Mucosa of stomach (tissue), 1 donor: Measurements from ENCODE around the gene EFNB1.

ENCODE experiments used
- H3K27me3 ChIP-seq: one replicate; pipeline ENCODE4 v1.7.0; 2013; ENCODE audit warnings: mild to moderate bottlenecking, low read length; ENCODE audit not compliant: control insufficient read depth, insufficient read depth
- H3K36me3 ChIP-seq: one replicate; pipeline ENCODE4 v1.7.0; 2013; ENCODE audit warnings: low read length; ENCODE audit not compliant: control insufficient read depth, insufficient read depth
- H3K4me1 ChIP-seq: one replicate; pipeline ENCODE4 v1.7.0; 2013; ENCODE audit warnings: mild to moderate bottlenecking, low read length; ENCODE audit not compliant: control insufficient read depth, insufficient read depth
- H3K4me3 ChIP-seq: one replicate; pipeline ENCODE4 v1.7.0; 2013; ENCODE audit warnings: low read length
- H3K9ac ChIP-seq: one replicate; pipeline ENCODE4 v1.7.0; 2013; ENCODE audit warnings: mild to moderate bottlenecking, low read length, moderate library complexity
- H3K9me3 ChIP-seq: one replicate; pipeline ENCODE4 v1.7.0; 2013; ENCODE audit warnings: mild to moderate bottlenecking, low read length, moderate library complexity; ENCODE audit not compliant: control insufficient read depth
- donor health status: Pancreatic carcinoma.

EFNB1 gene

DNA sequence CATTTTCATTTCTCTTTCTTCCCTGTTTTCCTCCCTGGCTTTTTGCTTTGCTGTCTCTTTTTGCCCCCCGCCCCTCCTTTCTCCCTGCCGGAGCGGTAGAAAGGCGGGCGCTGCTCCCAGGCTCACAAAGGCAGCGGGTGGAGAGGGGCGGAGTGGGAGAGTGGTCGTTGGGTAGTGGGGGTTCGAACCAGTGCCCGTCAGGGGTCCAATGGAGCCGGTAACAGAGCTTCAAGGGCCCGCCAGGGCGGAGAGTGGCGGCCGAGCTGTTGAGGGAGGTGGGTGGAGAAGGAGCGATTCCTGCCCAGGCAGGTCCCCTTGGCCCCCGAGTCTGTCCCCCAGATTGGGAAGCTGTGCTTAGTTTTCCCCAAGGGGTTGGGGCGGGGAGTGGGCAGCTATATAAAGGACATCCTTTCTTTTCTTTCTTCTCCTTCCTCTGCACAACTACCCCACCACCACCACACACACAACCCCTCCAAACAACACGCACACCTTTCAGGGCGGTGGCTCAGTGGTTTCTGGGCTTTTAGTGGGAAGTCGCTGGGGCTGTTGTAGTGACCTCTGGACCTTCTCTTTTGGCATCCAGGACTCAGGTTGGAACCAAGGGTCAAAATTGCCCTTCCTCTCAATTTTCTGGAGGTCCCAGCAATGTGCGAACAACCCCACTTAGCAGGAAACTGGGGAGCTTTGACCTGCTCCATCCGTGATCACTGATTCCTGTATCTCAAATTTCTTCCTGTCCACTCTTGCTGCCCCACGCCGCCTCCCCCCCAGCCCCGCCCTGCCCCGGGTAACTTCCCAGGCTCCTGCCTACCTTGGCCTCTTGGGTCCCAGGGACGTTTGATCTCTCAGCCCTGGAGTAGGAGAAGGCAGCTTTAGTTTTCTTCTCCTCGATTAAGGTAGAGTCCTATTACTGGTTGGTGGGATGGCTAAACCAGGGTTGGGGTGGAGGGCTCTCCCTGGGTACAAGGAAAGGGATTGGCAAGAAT, 1.9 kb downstream of the EFNB1 start:
- Histone ChIP-seq H3K4me1 (peaks cover 40% of the 10 kb centered on the region), H3K36me3 (no peaks in the 10 kb centered on the region), H3K27me3 (no peaks in the 10 kb centered on the region), H3K4me3 (peak overlapping the region; percentile 56), H3K9ac (peak overlapping the region; percentile 86), H3K9me3 (no peaks in the 10 kb centered on the region)

GRCh38 chrX:68831405-68832100, 2.7 kb downstream of the EFNB1 start:
- peak overlapping the region; percentile 86 for H3K9ac ChIP-seq
- peaks cover 40% of the 10 kb centered on the region for H3K4me1 ChIP-seq
- no peaks in the 10 kb centered on the region for H3K9me3 ChIP-seq
- no peaks in the 10 kb centered on the region for H3K27me3 ChIP-seq
- no peaks in the 10 kb centered on the region for H3K36me3 ChIP-seq
- peak overlapping the region; percentile 14 for H3K4me3 ChIP-seq

DNA sequence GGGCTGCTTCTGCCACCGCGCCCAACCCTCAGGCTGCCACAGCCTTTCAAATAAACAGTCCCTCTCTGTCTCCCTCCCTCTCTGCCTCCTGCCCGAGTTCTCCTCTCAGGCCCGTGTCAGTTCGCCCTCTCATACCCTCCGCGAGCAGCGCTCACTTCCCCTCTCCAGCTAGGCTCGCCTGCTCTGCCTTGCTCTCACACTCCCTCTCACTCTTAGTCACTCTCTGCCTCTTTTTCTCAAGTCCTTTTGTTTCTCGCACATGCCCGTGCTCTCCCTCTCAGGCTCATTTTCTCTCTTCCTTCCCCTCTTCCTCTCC, 3.2 kb downstream of the EFNB1 start:
- peaks cover 43% of the 10 kb centered on the region for H3K4me1 ChIP-seq
- no peaks in the 10 kb centered on the region for H3K27me3 ChIP-seq
- peak overlapping the region; percentile 86 for H3K9ac ChIP-seq
- H3K9me3 ChIP-seq, result no peaks in the 10 kb centered on the region
- H3K4me3 ChIP-seq, result peak overlapping the region; percentile 14
- no peaks in the 10 kb centered on the region for H3K36me3 ChIP-seq

DNA sequence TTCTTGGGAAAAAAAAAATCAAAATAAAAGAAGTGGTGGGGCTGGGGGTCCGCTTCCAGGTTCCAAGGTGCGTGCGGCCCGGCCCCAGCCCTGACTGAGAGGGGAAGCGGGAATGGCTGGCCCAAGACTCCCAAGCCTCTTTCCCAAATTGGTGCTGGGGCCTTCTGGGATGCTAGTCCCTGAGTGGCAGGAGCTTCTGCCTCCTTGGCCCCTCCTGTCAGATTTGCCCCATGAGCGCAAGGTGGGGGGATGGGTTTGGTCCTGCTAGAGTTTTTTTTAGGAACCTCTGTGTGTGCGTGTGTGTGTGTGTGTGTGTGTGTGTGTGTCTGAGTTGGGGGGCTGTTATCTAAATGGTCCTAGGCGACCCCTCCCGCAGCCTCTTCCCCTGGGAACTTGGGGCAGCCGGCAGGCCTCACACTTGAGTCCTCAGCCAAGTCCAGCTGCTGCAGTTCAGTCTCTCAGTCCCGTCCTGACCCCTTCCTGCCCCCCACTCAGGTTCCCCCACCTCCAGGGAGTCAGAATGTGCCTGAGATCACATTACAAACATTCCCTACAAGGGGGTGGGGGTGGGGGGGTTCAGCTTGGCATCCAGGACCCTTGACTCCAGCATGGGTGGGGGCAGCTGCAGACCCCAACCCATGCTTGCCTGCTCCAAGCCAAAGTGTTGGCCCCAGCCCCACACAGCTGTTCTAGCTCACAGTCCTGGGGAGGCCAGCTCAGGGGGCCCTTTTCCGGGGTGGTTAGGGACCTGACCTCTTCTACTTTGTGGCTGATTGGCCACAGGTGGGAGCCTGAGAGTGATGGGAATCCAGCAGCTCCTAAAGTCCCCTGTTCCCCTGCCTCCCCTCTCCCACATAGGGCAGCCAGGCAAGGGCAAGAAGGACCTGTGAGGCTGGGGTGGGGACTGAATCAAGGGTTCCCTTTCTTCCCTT, 4.0 kb downstream of the EFNB1 start:
- Histone ChIP-seq H3K9me3 (no peaks in the 10 kb centered on the region), H3K4me3 (no peak overlapping the region), H3K4me1 (peaks cover 48% of the 10 kb centered on the region), H3K36me3 (no peaks in the 10 kb centered on the region), H3K27me3 (no peaks in the 10 kb centered on the region), H3K9ac (peak overlapping the region; percentile 86)

DNA sequence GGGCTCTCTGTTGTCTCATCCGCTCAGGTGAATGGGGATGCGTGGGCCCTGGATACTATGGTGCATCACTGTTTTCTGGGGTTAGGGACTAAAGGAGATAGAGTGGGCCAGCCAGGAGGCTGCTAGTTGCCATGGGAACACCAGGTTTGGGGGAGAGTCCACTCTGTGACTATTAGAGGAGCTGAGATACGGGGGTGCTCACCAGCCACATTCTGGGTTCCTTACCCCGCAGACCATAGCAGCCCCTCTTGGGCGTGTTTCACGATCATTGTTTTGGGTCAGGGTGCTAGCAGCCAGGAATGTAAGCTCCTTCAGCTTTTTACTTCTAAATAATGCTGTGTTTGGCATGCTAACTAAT, 4.6 kb downstream of the EFNB1 start:
- Histone ChIP-seq H3K9me3 (no peaks in the 10 kb centered on the region), H3K27me3 (no peaks in the 10 kb centered on the region), H3K4me3 (peak overlapping the region; percentile 8), H3K4me1 (peaks cover 49% of the 10 kb centered on the region), H3K9ac (peak overlapping the region; percentile 22), H3K36me3 (no peaks in the 10 kb centered on the region)

DNA sequence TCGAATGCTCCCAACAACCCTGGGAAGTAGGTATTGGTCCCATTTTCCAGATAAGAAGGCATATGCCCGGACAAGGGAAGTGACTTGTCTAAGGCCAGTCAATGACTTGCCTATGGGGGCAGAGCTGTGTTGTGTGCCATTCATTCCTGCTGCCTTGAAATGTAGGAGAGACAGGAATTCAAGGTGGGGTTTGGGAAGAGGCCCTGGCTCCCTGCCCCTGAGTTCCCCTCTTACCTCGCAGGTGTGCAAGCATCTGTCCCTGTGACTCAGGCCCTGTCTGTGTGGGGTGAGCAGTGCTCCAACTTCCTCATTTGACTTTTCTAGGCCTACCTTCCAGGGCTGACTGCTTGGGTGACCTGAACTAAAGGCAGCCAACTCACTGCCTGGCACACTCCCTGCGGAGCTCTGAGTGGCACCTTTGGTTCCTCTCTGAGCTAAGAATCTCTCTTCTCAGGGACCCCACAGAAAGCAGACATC, 5.1 kb downstream of the EFNB1 start:
- H3K4me1 ChIP-seq, result peaks cover 51% of the 10 kb centered on the region
- H3K9ac ChIP-seq, result peak overlapping the region; percentile 22
- no peaks in the 10 kb centered on the region for H3K27me3 ChIP-seq
- no peaks in the 10 kb centered on the region for H3K36me3 ChIP-seq
- peak overlapping the region; percentile 8 for H3K4me3 ChIP-seq
- H3K9me3 ChIP-seq, result no peaks in the 10 kb centered on the region

GRCh38 chrX:68834371-68835103, 5.7 kb downstream of the EFNB1 start:
- Histone ChIP-seq H3K9me3 (no peaks in the 10 kb centered on the region), H3K4me1 (peaks cover 51% of the 10 kb centered on the region), H3K4me3 (no peak overlapping the region), H3K9ac (peak overlapping the region; percentile 17), H3K36me3 (no peaks in the 10 kb centered on the region), H3K27me3 (no peaks in the 10 kb centered on the region)

DNA sequence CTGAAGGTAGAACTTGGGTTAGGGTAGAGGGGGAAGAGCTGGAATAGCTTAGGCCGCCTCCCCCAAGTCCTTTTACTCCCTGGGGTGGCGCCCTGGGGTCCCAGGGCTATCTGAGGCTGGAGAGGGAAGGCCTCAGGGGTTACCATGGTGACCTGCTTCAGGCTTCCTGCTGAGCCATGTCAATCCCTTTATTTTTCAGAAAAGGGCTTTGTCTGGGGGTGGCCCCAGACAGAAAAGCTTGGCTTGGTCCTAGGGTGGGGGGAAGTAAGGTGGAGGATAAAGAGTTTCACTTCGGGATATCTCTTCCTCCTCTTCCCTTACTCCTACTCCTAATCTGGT, 6.3 kb downstream of the EFNB1 start:
- Histone ChIP-seq H3K27me3 (no peaks in the 10 kb centered on the region), H3K4me3 (no peak overlapping the region), H3K4me1 (peaks cover 51% of the 10 kb centered on the region), H3K9me3 (no peaks in the 10 kb centered on the region), H3K9ac (no peak overlapping the region), H3K36me3 (no peaks in the 10 kb centered on the region)

GRCh38 chrX:68835468-68835867, 6.6 kb downstream of the EFNB1 start:
- H3K4me3 ChIP-seq, result no peak overlapping the region
- no peaks in the 10 kb centered on the region for H3K9me3 ChIP-seq
- H3K9ac ChIP-seq, result no peak overlapping the region
- H3K4me1 ChIP-seq, result peaks cover 51% of the 10 kb centered on the region
- no peaks in the 10 kb centered on the region for H3K27me3 ChIP-seq
- no peaks in the 10 kb centered on the region for H3K36me3 ChIP-seq

GRCh38 chrX:68837119-68837518, 8.3 kb downstream of the EFNB1 start:
- no peak overlapping the region for H3K4me3 ChIP-seq
- H3K9ac ChIP-seq, result no peak overlapping the region
- peaks cover 64% of the 10 kb centered on the region for H3K4me1 ChIP-seq
- H3K9me3 ChIP-seq, result no peaks in the 10 kb centered on the region
- H3K27me3 ChIP-seq, result no peaks in the 10 kb centered on the region
- no peaks in the 10 kb centered on the region for H3K36me3 ChIP-seq

DNA sequence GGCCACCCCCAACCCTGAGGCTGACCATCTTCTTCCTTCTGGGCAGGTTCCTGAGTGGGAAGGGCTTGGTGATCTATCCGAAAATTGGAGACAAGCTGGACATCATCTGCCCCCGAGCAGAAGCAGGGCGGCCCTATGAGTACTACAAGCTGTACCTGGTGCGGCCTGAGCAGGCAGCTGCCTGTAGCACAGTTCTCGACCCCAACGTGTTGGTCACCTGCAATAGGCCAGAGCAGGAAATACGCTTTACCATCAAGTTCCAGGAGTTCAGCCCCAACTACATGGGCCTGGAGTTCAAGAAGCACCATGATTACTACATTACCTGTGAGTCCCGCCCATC, 9.7 kb downstream of the EFNB1 start:
- Histone ChIP-seq H3K4me3 (no peak overlapping the region), H3K4me1 (peaks cover 68% of the 10 kb centered on the region), H3K9me3 (no peaks in the 10 kb centered on the region), H3K27me3 (no peaks in the 10 kb centered on the region), H3K9ac (no peak overlapping the region), H3K36me3 (no peaks in the 10 kb centered on the region)
